HepG2 (cell line): ENCODE measurements around the gene NFE2L1. TPM values are rescaled to one million over a fixed set of nuclear protein-coding genes. Genes with fewer than 3 reads are reported as not detected.

Source experiments
- ATAC-seq: fragments of 200-7000 bp; cut with Tn5 transposase; 3 replicates; pipeline ENCODE4 v1.9.1; 2020; ENCODE audit warnings: mild to moderate bottlenecking, moderate library complexity
- BruUV-seq: library from RNA; stranded (reverse); fragments of 400-500 nt; replicated peaks from 2 replicates; lab custom pipeline; 2021; lab: Mats Ljungman, UMichigan
- CTCF ChIA-PET: fragments of 300-600 bp; formaldehyde crosslinking; extraction: SDS; loops from one replicate; lab custom pipeline; 2021; ENCODE audit warnings: low total read pairs, inconsistent platforms, low intra/inter-chr PET ratio; lab: Yijun Ruan, JAX
- POLR2A ChIA-PET: fragments of 350-600 bp; sonication (Branson Sonifier 250); formaldehyde crosslinking; loops from one replicate; lab custom pipeline; 2020; ENCODE audit warnings: antibody characterized with exemption, inconsistent platforms; lab: Yijun Ruan, JAX
- DNase-seq: peaks from one replicate; pipeline ENCODE4 v3.0.0-alpha.2; 2015; ENCODE audit warnings: low spot score
- FAIRE-seq: peaks from 3 replicates; lab custom pipeline; 2011; peaks lifted over from hg19 to GRCh38; lab: Jason Lieb, UNC
- H2AFZ ChIP-seq: one replicate; pipeline ENCODE4 v1.6.1; 2011; ENCODE audit warnings: low read length, inconsistent platforms
- H3K27ac ChIP-seq: fragments of 300-600 bp; 3 replicates; pipeline ENCODE4 v1.8.0; 2011; ENCODE audit warnings: mixed run types, mild to moderate bottlenecking, mixed read lengths, low read length, inconsistent platforms; ENCODE audit not compliant: insufficient read depth; ENCODE audit errors: extremely low read length
- H3K27me3 ChIP-seq, 2 experiments: fragments of 200-600 bp in 1 of 2; 2 replicates in 1 of 2; 3 replicates in 1 of 2; pipeline versions ENCODE4 v1.6.0 to v1.8.0; 2011; ENCODE audit warnings: low read length in 2 of 2, mild to moderate bottlenecking in 2 of 2, moderate library complexity in 2 of 2, inconsistent platforms in 1 of 2; ENCODE audit not compliant: insufficient read depth in 2 of 2, control insufficient read depth in 1 of 2
- H3K36me3 ChIP-seq, 2 experiments: fragments of 200-600 bp in 1 of 2; replicated peaks in 1 of 2; 2 replicates in 1 of 2; 3 replicates in 1 of 2; pipeline versions ENCODE4 v1.5.1 to v1.8.0; 2011; ENCODE audit warnings: low read length in 2 of 2, inconsistent platforms in 1 of 2; ENCODE audit not compliant: insufficient read depth in 2 of 2, control insufficient read depth in 1 of 2
- H3K4me1 ChIP-seq: 2 replicates; pipeline ENCODE4 v1.5.1; 2012; ENCODE audit warnings: low read length, inconsistent platforms; ENCODE audit not compliant: insufficient read depth
- H3K4me2 ChIP-seq: 2 replicates; pipeline ENCODE4 v1.6.0; 2011; ENCODE audit warnings: low read depth, low read length, inconsistent platforms
- H3K4me3 ChIP-seq, 3 experiments: fragments of 200-600 bp in 1 of 3; sonication (generic), shearing (Covaris generic) in 1 of 3; replicated peaks in 1 of 3; 2 replicates each; pipeline ENCODE4 v1.5.1; 2011 to 2016; ENCODE audit warnings: low read length in 3 of 3, inconsistent platforms in 2 of 3, low read depth in 2 of 3, mild to moderate bottlenecking in 2 of 3, control low read depth in 1 of 3, mixed read lengths in 1 of 3; ENCODE audit not compliant: insufficient read depth in 1 of 3
- H3K79me2 ChIP-seq: one replicate; pipeline ENCODE4 v1.6.1; 2011; ENCODE audit warnings: low read length, inconsistent platforms; ENCODE audit not compliant: insufficient read depth
- H3K9ac ChIP-seq: 2 replicates; pipeline ENCODE4 v1.6.0; 2011; ENCODE audit warnings: mild to moderate bottlenecking, low read depth, low read length, inconsistent platforms; ENCODE audit not compliant: insufficient read depth
- H3K9me3 ChIP-seq: 2 replicates; pipeline ENCODE4 v1.5.1; 2012; ENCODE audit warnings: mild to moderate bottlenecking, low read length
- H4K20me1 ChIP-seq: 2 replicates; pipeline ENCODE4 v1.6.0; 2011; ENCODE audit warnings: inconsistent platforms, mild to moderate bottlenecking, low read length, moderate library complexity; ENCODE audit not compliant: insufficient read depth
- E2F2 ChIP-seq: sonication (generic); formaldehyde crosslinking; IDR thresholded peaks from 2 replicates; pipeline ENCODE4 v1.4.0; 2020; ENCODE audit warnings: missing genetic modification reagents, borderline replicate concordance
- FOXA1 ChIP-seq, 2 experiments: fragments of 450-650 bp in 1 of 2; sonication (generic) in 1 of 2; formaldehyde crosslinking in 1 of 2; IDR thresholded peaks; 2 replicates each; pipeline versions ENCODE4 v1.4.0 to v1.6.1; 2016 to 2020; ENCODE audit warnings: missing genetic modification reagents in 1 of 2
- GABPA ChIP-seq, 2 experiments: IDR thresholded peaks; 2 replicates each; pipeline ENCODE4 v1.6.1; 2011 to 2016; ENCODE audit warnings: low read depth in 2 of 2, low read length in 1 of 2, missing biosample characterization in 1 of 2, missing genetic modification characterization in 1 of 2
- HDAC1 ChIP-seq: sonication (generic); formaldehyde crosslinking; IDR thresholded peaks from 2 replicates; pipeline ENCODE4 v1.5.1; 2020; ENCODE audit warnings: mild to moderate bottlenecking, missing genetic modification reagents
- NONO ChIP-seq, 2 experiments: fragments of 450-650 bp in 1 of 2; sonication (generic) in 1 of 2; formaldehyde crosslinking in 1 of 2; IDR thresholded peaks in 1 of 2; conservative IDR thresholded peaks in 1 of 2; 2 replicates each; pipeline versions ENCODE4 v1.6.1 to v1.8.0; 2017 to 2022; ENCODE audit warnings: mild to moderate bottlenecking in 1 of 2, missing genetic modification reagents in 1 of 2, moderate library complexity in 1 of 2
- ONECUT2 ChIP-seq: sonication (generic); formaldehyde crosslinking; IDR thresholded peaks from 2 replicates; pipeline ENCODE4 v1.4.0; 2020; ENCODE audit warnings: missing genetic modification reagents
- SIX4 ChIP-seq: sonication (generic); formaldehyde crosslinking; IDR thresholded peaks from 2 replicates; pipeline ENCODE4 v1.4.0; 2020; ENCODE audit warnings: missing genetic modification reagents
- ZEB1 ChIP-seq: IDR thresholded peaks from 2 replicates; pipeline ENCODE4 v1.6.1; 2012; ENCODE audit warnings: mild to moderate bottlenecking, low read depth, inconsistent platforms; ENCODE audit not compliant: insufficient replicate concordance
- ZNF34 ChIP-seq: sonication (generic); formaldehyde crosslinking; IDR thresholded peaks from 2 replicates; pipeline ENCODE4 v1.4.0; 2020; ENCODE audit warnings: mild to moderate bottlenecking, missing genetic modification reagents, borderline replicate concordance
- ZNF580 ChIP-seq: IDR thresholded peaks from 2 replicates; pipeline ENCODE4 v1.6.1; 2016; ENCODE audit warnings: low read depth, borderline replicate concordance
- WGBS: methylation state at CpG from one replicate; pipeline ENCODE4 v1.1.6; 2017; ENCODE audit warnings: low lambda C conversion rate; 5-methylcytosine and 5-hydroxymethylcytosine counted together
- in situ Hi-C: cut with HindIII; loops from 2 replicates; pipeline ENCODE4 v1.10.0; 2017; ENCODE audit warnings: low pct_unique_long_range_greater_than_20kb; ENCODE audit not compliant: extremely low pct_ligation_motif_present
- intact Hi-C: fragments of 100-400 bp; cut with micrococcal nuclease; formaldehyde crosslinking; loops from one replicate; pipeline ENCODE4 v1.10.0; 2022; ENCODE audit not compliant: unreplicated experiment
- polyA plus RNA-seq, 8 experiments: library from polyadenylated mRNA; depleted of rRNA in 3 of 8; stranded (reverse) in 7 of 8; unstranded in 1 of 8; fragments of >200 nt; fragmentation: Illumina TruSeq in 4 of 8; extraction: Trizol in 4 of 8; gene quantifications; 2 replicates each; pipeline versions ENCODE4 v1.2.1 to v1.2.3, GENCODE V29; 2011 to 2016; ENCODE audit warnings: low read depth in 4 of 8, missing spikeins in 1 of 8, mixed read lengths in 1 of 8; ENCODE audit not compliant: insufficient read depth in 1 of 8
- total RNA-seq, 5 experiments: library from RNA; depleted of rRNA; stranded (reverse); fragments of >200 nt; fragmentation: Illumina TruSeq; extraction: Trizol; gene quantifications; 2 replicates each; pipeline ENCODE4 v1.2.3, GENCODE V29; 2016; ENCODE audit warnings: low read depth in 1 of 5
- TF ChIP-seq, protein P1 (sequence below): sonication (generic); formaldehyde crosslinking; IDR thresholded peaks from 2 replicates; pipeline ENCODE4 v1.4.0; 2020; ENCODE audit warnings: missing genetic modification reagents
- TF ChIP-seq, protein P2 (sequence below): sonication (generic); formaldehyde crosslinking; IDR thresholded peaks from 2 replicates; pipeline ENCODE4 v1.4.0; 2020; ENCODE audit warnings: mild to moderate bottlenecking, missing genetic modification reagents

The NFE2L1 gene
- total and polyA plus RNA-seq, 2 of the 13 experiments (the other 11 are each of a cell fraction or from before 2014, with no cell fraction given), result 67.0 to 234 TPM

GRCh38 chr17:48021934-48022333 is 26.2 kb upstream of the NFE2L1 start:
- CTCF ChIA-PET, result no interaction called here
- ATAC-seq, result no peak

DNA sequence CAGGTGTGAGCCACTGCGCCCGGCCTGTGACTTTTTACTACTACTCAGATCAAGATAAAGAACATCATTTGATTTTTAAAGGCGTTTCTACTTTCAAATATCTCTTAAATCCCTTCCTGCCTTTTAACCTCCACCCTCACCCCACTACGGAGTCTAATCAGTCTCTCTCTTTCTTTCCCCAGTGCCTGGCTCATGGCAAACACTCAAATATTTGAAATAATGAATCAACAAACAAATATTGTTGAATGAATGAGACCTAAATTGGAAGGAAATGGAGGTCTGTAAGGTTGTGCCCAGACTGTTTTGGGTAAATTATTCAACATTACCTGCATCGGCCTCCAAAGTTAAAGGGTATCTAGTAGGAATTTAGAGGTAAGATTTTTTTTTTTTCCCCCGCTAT is 25.3 kb upstream of the NFE2L1 start:
- Histone ChIP-seq H3K36me3 (no peaks in the 10 kb centered on the region), H3K4me2 (peak overlapping the region; percentile 90; the same call in 1 of the 2 replicates), H3K27me3 (peaks cover 4 to 29% of the 10 kb centered on the region in 2 experiments), H3K4me3 (peak overlapping the region; percentile 44 to 77 (median 56); a peak in 4 of 6 replicates), H3K27ac (no peak overlapping the region), H3K4me1 (peaks cover 41% of the 10 kb centered on the region), H4K20me1 (no peaks in the 10 kb centered on the region), H2AFZ (no peak overlapping the region), H3K9me3 (no peaks in the 10 kb centered on the region), H3K9ac (no peak overlapping the region), H3K79me2 (no peaks in the 10 kb centered on the region)
- 31% methylated on average over 6 of the region's 6 CpGs for WGBS
- intact Hi-C loops, result loop anchor here (5.0 to 10.0 kb wide), 2 partner anchors 126 to 432 kb away; partner anchors contain the start of gene SP2
- ATAC-seq (no peak), DNase-seq (no peak), FAIRE-seq (no peak)
- POLR2A ChIA-PET, result no interaction called here
- BruUV-seq, result no TSS peak
- in situ Hi-C loops, result loop anchor here (10.0 kb wide), 1 partner anchor 352 kb away; no protein-coding TSS in a partner anchor
- CTCF ChIA-PET, result no interaction called here
- TF ChIP-seq ZNF34 (CRISPR knock-in tag) (no peak), E2F2 (CRISPR knock-in tag) (no peak), ZNF580 (no peak), FOXA1 (IDR thresholded peaks at IDR 0.05) (no peak), FOXA1 (CRISPR knock-in tag; IDR thresholded peaks at IDR 0.05) (no peak), NONO (IDR thresholded peaks at IDR 0.05) (no peak), NONO (CRISPR knock-in tag; conservative IDR thresholded peaks at IDR 0.05) (no peak), ONECUT2 (CRISPR knock-in tag) (no peak), GABPA (IDR thresholded peaks at IDR 0.05; ENCODE audit: low read depth, low read length) (no peak), GABPA (CRISPR knock-in tag; IDR thresholded peaks at IDR 0.05; ENCODE audit: low read depth) (no peak), SIX4 (CRISPR knock-in tag) (no peak)

More at GRCh38 chr17:48021934-48022333, 26.2 kb upstream of the NFE2L1 start:
- Histone ChIP-seq H3K27me3 (peaks cover 4 to 29% of the 10 kb centered on the region in 2 experiments), H3K4me1 (peaks cover 39% of the 10 kb centered on the region), H3K79me2 (no peaks in the 10 kb centered on the region), H2AFZ (no peak overlapping the region), H4K20me1 (no peaks in the 10 kb centered on the region), H3K4me2 (no peak overlapping the region), H3K36me3 (no peaks in the 10 kb centered on the region), H3K27ac (no peak overlapping the region), H3K9ac (no peak overlapping the region), H3K9me3 (no peaks in the 10 kb centered on the region), H3K4me3 (no peak overlapping the region)
- FAIRE-seq (no peak), DNase-seq (no peak)
- BruUV-seq, result no TSS peak
- 38% methylated on average over 5 of the region's 5 CpGs for WGBS
- in situ Hi-C loops, result loop anchor here (10.0 kb wide), 1 partner anchor 353 kb away; no protein-coding TSS in a partner anchor
- intact Hi-C loops, result loop anchor here (5.0 to 10.0 kb wide), 2 partner anchors 125 to 433 kb away; partner anchors contain the start of gene SP2
- no peak for TF ChIP-seq HDAC1 (CRISPR knock-in tag)
- TF ChIP-seq, protein P1, sequence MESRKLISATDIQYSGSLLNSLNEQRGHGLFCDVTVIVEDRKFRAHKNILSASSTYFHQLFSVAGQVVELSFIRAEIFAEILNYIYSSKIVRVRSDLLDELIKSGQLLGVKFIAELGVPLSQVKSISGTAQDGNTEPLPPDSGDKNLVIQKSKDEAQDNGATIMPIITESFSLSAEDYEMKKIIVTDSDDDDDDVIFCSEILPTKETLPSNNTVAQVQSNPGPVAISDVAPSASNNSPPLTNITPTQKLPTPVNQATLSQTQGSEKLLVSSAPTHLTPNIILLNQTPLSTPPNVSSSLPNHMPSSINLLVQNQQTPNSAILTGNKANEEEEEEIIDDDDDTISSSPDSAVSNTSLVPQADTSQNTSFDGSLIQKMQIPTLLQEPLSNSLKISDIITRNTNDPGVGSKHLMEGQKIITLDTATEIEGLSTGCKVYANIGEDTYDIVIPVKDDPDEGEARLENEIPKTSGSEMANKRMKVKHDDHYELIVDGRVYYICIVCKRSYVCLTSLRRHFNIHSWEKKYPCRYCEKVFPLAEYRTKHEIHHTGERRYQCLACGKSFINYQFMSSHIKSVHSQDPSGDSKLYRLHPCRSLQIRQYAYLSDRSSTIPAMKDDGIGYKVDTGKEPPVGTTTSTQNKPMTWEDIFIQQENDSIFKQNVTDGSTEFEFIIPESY (CRISPR knock-in tag), result no peak
- TF ChIP-seq, protein P2, sequence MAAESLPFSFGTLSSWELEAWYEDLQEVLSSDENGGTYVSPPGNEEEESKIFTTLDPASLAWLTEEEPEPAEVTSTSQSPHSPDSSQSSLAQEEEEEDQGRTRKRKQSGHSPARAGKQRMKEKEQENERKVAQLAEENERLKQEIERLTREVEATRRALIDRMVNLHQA, result no peak
- TF ChIP-seq ZEB1, result no peak
- POLR2A ChIA-PET, result no interaction called here
